ENCODE measurements around the gene PARVA. TPM values are rescaled to one million over a fixed set of nuclear protein-coding genes. Genes with fewer than 3 reads are reported as not detected.

PARVA gene
- total RNA-seq, 1 experiment from 2014 or later = 18.1 TPM

DNA sequence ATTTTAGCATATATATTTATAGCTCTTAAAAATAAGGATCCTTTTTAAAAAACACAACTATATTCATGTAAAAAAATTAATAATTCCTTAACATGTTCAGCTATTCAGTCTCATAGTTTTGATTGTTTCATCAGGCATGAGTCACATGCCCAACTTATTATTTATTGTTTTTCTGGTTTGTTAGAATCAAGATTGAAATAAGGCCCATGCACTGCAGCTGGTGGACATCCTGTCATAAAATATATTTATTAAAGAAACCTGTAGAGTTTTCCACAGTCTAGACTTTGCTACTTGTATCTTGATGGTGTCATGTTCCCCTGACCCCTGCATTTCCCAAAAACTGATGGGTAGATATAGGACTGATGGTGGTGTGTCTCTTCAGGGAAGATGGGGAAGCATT lies 77.4 kb downstream of the PARVA start:
- no peak for DNase-seq
- Histone ChIP-seq H2BK5ac (ENCODE audit: insufficient read length, low read length) (no peak overlapping the region), H3K9me3 (ENCODE audit: control insufficient read depth, low read depth, low read length) (no peaks in the 10 kb centered on the region), H3K23me2 (ENCODE audit: insufficient read length, low read depth, low read length, poor library complexity, severe bottlenecking) (no peaks in the 10 kb centered on the region), H3K27me3 (ENCODE audit: insufficient read depth, low read length) (peaks cover 2% of the 10 kb centered on the region; the same call in 1 of the 2 replicates), H4K20me1 (ENCODE audit: control insufficient read depth, insufficient read depth, insufficient read length) (no peaks in the 10 kb centered on the region), H4K91ac (ENCODE audit: insufficient read length, low read depth, low read length) (no peak overlapping the region), H4K8ac (replicated peaks; ENCODE audit: insufficient read length, low read depth, low read length) (no peak overlapping the region), H3K4me1 (ENCODE audit: insufficient read depth, low read length) (0 out of 2 replicates have a peak, but pooled peaks cover 2% of the 10 kb centered on the region), H3K56ac (ENCODE audit: insufficient read length, low read depth, low read length) (no peak overlapping the region), H3K79me2 (ENCODE audit: insufficient read depth, low read length) (no peaks in the 10 kb centered on the region), H3K9ac (ENCODE audit: extremely low read depth, insufficient read length, low read length) (no peak overlapping the region), H2BK20ac (ENCODE audit: low read depth, low read length, poor library complexity, severe bottlenecking) (no peak overlapping the region), H2BK120ac (ENCODE audit: low read depth, low read length, poor library complexity, severe bottlenecking) (no peak overlapping the region), H2BK12ac (ENCODE audit: insufficient read length, low read depth, low read length) (no peak overlapping the region), H2BK15ac (ENCODE audit: low read depth, low read length) (no peak overlapping the region), H3K79me1 (ENCODE audit: insufficient read depth, low read depth, low read length, poor library complexity, severe bottlenecking) (no peaks in the 10 kb centered on the region), H3K27ac (ENCODE audit: insufficient read length, low read depth, low read length) (no peak overlapping the region), H2AFZ (ENCODE audit: low read length) (no peak overlapping the region), H3K14ac (ENCODE audit: insufficient read depth, low read length) (no peak overlapping the region), H2AK5ac (ENCODE audit: insufficient read length, low read length) (no peak overlapping the region), H3K23ac (ENCODE audit: insufficient read length, low read depth, low read length) (no peak overlapping the region), H3K4ac (ENCODE audit: low read depth, low read length) (no peak overlapping the region), H3K18ac (ENCODE audit: insufficient read length, low read depth, low read length) (no peak overlapping the region), H3T11ph (ENCODE audit: low read length) (no peak overlapping the region), H4K5ac (ENCODE audit: insufficient read length, low read depth, low read length) (no peak overlapping the region), H3K4me2 (ENCODE audit: insufficient read depth, insufficient read length, low read length) (no peak overlapping the region)
- no peak overlapping the region for H3K27ac Mint-ChIP-seq
- no peaks in the 10 kb centered on the region for H3K9me3 Mint-ChIP-seq
- H3K4me3 Mint-ChIP-seq = no peak overlapping the region
- TF ChIP-seq, protein P1, sequence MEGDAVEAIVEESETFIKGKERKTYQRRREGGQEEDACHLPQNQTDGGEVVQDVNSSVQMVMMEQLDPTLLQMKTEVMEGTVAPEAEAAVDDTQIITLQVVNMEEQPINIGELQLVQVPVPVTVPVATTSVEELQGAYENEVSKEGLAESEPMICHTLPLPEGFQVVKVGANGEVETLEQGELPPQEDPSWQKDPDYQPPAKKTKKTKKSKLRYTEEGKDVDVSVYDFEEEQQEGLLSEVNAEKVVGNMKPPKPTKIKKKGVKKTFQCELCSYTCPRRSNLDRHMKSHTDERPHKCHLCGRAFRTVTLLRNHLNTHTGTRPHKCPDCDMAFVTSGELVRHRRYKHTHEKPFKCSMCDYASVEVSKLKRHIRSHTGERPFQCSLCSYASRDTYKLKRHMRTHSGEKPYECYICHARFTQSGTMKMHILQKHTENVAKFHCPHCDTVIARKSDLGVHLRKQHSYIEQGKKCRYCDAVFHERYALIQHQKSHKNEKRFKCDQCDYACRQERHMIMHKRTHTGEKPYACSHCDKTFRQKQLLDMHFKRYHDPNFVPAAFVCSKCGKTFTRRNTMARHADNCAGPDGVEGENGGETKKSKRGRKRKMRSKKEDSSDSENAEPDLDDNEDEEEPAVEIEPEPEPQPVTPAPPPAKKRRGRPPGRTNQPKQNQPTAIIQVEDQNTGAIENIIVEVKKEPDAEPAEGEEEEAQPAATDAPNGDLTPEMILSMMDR (conservative IDR thresholded peaks at IDR 0.05) = no peak
- no peaks in the 10 kb centered on the region for H3K27me3 Mint-ChIP-seq (ENCODE audit: low read depth)
- no peaks in the 10 kb centered on the region for H3K36me3 Mint-ChIP-seq (ENCODE audit: insufficient read depth in 1 of 3, low read depth in 3 of 3)
- H3K4me1 Mint-ChIP-seq = peaks cover 17 to 21% of the 10 kb centered on the region in 2 experiments
